ENCODE results near the gene ZMYM2.

- no peak for TF ChIP-seq ATF2 (CRISPR knock-in tag; IDR thresholded peaks at IDR 0.05; ENCODE audit: borderline replicate concordance, low read depth)
- TF ChIP-seq ZNF263 (CRISPR knock-in tag; IDR thresholded peaks at IDR 0.05; ENCODE audit: low read depth) = no peak
- TF ChIP-seq NR3C1 (CRISPR knock-in tag; conservative IDR thresholded peaks at IDR 0.05; ENCODE audit: low read depth) = no peak
- TF ChIP-seq, protein P1, sequence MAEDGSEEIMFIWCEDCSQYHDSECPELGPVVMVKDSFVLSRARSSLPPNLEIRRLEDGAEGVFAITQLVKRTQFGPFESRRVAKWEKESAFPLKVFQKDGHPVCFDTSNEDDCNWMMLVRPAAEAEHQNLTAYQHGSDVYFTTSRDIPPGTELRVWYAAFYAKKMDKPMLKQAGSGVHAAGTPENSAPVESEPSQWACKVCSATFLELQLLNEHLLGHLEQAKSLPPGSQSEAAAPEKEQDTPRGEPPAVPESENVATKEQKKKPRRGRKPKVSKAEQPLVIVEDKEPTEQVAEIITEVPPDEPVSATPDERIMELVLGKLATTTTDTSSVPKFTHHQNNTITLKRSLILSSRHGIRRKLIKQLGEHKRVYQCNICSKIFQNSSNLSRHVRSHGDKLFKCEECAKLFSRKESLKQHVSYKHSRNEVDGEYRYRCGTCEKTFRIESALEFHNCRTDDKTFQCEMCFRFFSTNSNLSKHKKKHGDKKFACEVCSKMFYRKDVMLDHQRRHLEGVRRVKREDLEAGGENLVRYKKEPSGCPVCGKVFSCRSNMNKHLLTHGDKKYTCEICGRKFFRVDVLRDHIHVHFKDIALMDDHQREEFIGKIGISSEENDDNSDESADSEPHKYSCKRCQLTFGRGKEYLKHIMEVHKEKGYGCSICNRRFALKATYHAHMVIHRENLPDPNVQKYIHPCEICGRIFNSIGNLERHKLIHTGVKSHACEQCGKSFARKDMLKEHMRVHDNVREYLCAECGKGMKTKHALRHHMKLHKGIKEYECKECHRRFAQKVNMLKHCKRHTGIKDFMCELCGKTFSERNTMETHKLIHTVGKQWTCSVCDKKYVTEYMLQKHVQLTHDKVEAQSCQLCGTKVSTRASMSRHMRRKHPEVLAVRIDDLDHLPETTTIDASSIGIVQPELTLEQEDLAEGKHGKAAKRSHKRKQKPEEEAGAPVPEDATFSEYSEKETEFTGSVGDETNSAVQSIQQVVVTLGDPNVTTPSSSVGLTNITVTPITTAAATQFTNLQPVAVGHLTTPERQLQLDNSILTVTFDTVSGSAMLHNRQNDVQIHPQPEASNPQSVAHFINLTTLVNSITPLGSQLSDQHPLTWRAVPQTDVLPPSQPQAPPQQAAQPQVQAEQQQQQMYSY (CRISPR knock-in tag; IDR thresholded peaks at IDR 0.05) = no peak
- TF ChIP-seq CTCF (IDR thresholded peaks at IDR 0.05) = no peak
- TF ChIP-seq MAX (CRISPR knock-in tag; IDR thresholded peaks at IDR 0.05) = no peak
- no peak for TF ChIP-seq ATF3 (CRISPR knock-in tag; conservative IDR thresholded peaks at IDR 0.05)
These were observed 4.4 kb downstream of the ZMYM2 start for GRCh38 chr13:19962894-19963293.
